Activated CD4-positive, alpha-beta T cell treated with anti-CD3 and anti-CD28 coated beads for 48 hours (primary cell): ENCODE measurements around the gene FHDC1.
"Not testable (repeated sequence)": the region's sequence is repeated elsewhere in the genome, so short reads cannot be mapped to it uniquely, and the experiment has no call there.

Experiments used
- DNase-seq: peaks from one replicate; pipeline ENCODE4 v3.0.0-alpha.2; 2020

The FHDC1 gene

GRCh38 chr4:152935631-152936445, at the start of gene FHDC1:
FHDC1 (plus strand) TSS chr4:152936323; CDS start chr4:152943058, 6,735 bp downstream.
- DNase-seq, result peak; percentile 17

GRCh38 chr4:152887981-152888380, 48.1 kb upstream of the FHDC1 start:
- no peak for DNase-seq

GRCh38 chr4:152892974-152893373, 43.1 kb upstream of the FHDC1 start:
- no peak for DNase-seq

GRCh38 chr4:152894673-152895072, 41.5 kb upstream of the FHDC1 start:
- no peak for DNase-seq

- DNase-seq, result no peak
Observed at GRCh38 chr4:152896811-152897210, 39.3 kb upstream of the FHDC1 start.

GRCh38 chr4:152898133-152898532, 38.0 kb upstream of the FHDC1 start:
- not testable (repeated sequence) for DNase-seq

GRCh38 chr4:152898606-152899005, 37.5 kb upstream of the FHDC1 start:
- no peak for DNase-seq

- no peak for DNase-seq
Observed at GRCh38 chr4:152900395-152900794, 35.7 kb upstream of the FHDC1 start.

- no peak for DNase-seq
Observed at GRCh38 chr4:152901205-152901604, 34.9 kb upstream of the FHDC1 start.

- no peak for DNase-seq
Observed at GRCh38 chr4:152903658-152904057, 32.5 kb upstream of the FHDC1 start.

- DNase-seq, result no peak
Observed at GRCh38 chr4:152909901-152910300, 26.2 kb upstream of the FHDC1 start.

GRCh38 chr4:152910521-152910920, 25.6 kb upstream of the FHDC1 start:
- DNase-seq, result no peak

GRCh38 chr4:152917543-152918395, 18.4 kb upstream of the FHDC1 start:
- no peak for DNase-seq

- DNase-seq, result no peak
Observed at GRCh38 chr4:152919826-152920225, 16.3 kb upstream of the FHDC1 start.

GRCh38 chr4:152920768-152921167, 15.4 kb upstream of the FHDC1 start:
- no peak for DNase-seq

GRCh38 chr4:152921284-152921683, 14.8 kb upstream of the FHDC1 start:
- DNase-seq, result no peak

- no peak for DNase-seq
Observed at GRCh38 chr4:152925851-152926250, 10.3 kb upstream of the FHDC1 start.

GRCh38 chr4:152926959-152927358, 9.2 kb upstream of the FHDC1 start:
- DNase-seq, result no peak

GRCh38 chr4:152927737-152928136, 8.4 kb upstream of the FHDC1 start:
- DNase-seq, result no peak

GRCh38 chr4:152928286-152928685, 7.8 kb upstream of the FHDC1 start:
- DNase-seq, result no peak

GRCh38 chr4:152929888-152930287, 6.2 kb upstream of the FHDC1 start:
- no peak for DNase-seq

GRCh38 chr4:152935143-152935542, 980 bp upstream of the FHDC1 start:
- DNase-seq, result peak; percentile 45

- peak; percentile 22 for DNase-seq
Observed at GRCh38 chr4:152936446-152937335, 568 bp downstream of the FHDC1 start.
